ENCODE data around the gene WHRN. TPM values are rescaled to one million over a fixed set of nuclear protein-coding genes. Genes with fewer than 3 reads are reported as not detected.

WHRN gene
- total and polyA plus RNA-seq, 2 of the 13 experiments (the other 11 are each of a cell fraction or from before 2014, with no cell fraction given), result 2.3 to 5.3 TPM

DNA sequence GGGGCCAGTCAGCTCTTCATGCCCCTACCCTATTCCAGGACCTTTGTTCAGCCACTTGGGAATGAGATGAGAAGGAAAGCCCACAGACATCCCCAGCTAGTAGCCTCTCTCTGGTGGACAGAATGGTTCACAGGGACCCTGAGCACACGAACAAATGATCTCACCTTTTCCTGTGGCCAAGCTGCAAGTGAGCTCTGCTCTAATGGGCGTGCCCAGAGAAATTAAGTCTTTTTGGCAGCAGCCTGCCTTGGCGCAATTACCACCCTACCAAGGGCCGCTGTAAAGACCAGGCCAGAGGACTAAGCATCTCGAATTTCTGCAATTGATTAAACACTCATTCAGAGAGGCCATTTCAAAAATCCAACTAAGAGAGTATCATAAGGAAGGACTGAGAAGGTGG lies 56.0 kb downstream of the WHRN start:
- Histone ChIP-seq H3K27ac (ENCODE audit: extremely low read length, insufficient read depth, low read length) (no peak overlapping the region), H3K4me1 (ENCODE audit: insufficient read depth, low read length) (peaks cover under 1% of the 10 kb centered on the region), H3K4me2 (ENCODE audit: low read depth, low read length) (no peak overlapping the region), H2AFZ (ENCODE audit: low read length) (no peak overlapping the region), H3K4me3 (replicated peaks in 1 of 3; ENCODE audit: insufficient read depth in 1 of 3, low read depth in 2 of 3, low read length in 3 of 3) (no peak overlapping the region), H3K9me3 (ENCODE audit: low read length) (peaks cover 5% of the 10 kb centered on the region; the same call in 1 of the 2 replicates), H3K9ac (ENCODE audit: insufficient read depth, low read depth, low read length) (no peak overlapping the region), H4K20me1 (ENCODE audit: insufficient read depth, low read length) (no peaks in the 10 kb centered on the region), H3K79me2 (ENCODE audit: insufficient read depth, low read length) (no peaks in the 10 kb centered on the region), H3K27me3 (ENCODE audit: control insufficient read depth in 1 of 2, insufficient read depth in 2 of 2, low read length in 2 of 2) (no peaks in the 10 kb centered on the region), H3K36me3 (replicated peaks in 1 of 2; ENCODE audit: control insufficient read depth in 1 of 2, insufficient read depth in 2 of 2, low read length in 2 of 2) (no peaks in the 10 kb centered on the region)
- in situ Hi-C loops (cut with HindIII; ENCODE audit: extremely low pct_ligation_motif_present, low pct_unique_long_range_greater_than_20kb), result loop anchor here (25.0 kb wide), 1 partner anchor 563 kb away; no protein-coding TSS in a partner anchor
- ChIA-PET POLR2A (no interaction called here), CTCF (ENCODE audit: low intra/inter-chr PET ratio, low total read pairs) (no interaction called here)
- no TSS peak for BruUV-seq (replicated peaks)
- FAIRE-seq, result no peak
- intact Hi-C loops (cut with micrococcal nuclease; ENCODE audit: unreplicated experiment), result no loop called here
- ATAC-seq, result no peak
- WGBS (ENCODE audit: low lambda C conversion rate), result 71% methylated on average over 3 of the region's 5 CpGs
- DNase-seq (ENCODE audit: low spot score), result no peak
- no peak for TF ChIP-seq YEATS2 (CRISPR knock-in tag; IDR thresholded peaks at IDR 0.05; ENCODE audit: borderline replicate concordance)
- no peak for TF ChIP-seq ZNF292 (CRISPR knock-in tag; IDR thresholded peaks at IDR 0.05; ENCODE audit: borderline replicate concordance, low read depth)
- TF ChIP-seq, protein P1, sequence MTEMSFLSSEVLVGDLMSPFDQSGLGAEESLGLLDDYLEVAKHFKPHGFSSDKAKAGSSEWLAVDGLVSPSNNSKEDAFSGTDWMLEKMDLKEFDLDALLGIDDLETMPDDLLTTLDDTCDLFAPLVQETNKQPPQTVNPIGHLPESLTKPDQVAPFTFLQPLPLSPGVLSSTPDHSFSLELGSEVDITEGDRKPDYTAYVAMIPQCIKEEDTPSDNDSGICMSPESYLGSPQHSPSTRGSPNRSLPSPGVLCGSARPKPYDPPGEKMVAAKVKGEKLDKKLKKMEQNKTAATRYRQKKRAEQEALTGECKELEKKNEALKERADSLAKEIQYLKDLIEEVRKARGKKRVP (CRISPR knock-in tag; IDR thresholded peaks at IDR 0.05), result no peak
- TF ChIP-seq SALL2 (CRISPR knock-in tag; IDR thresholded peaks at IDR 0.05), result no peak
- no peak for TF ChIP-seq MIER3 (CRISPR knock-in tag; IDR thresholded peaks at IDR 0.05; ENCODE audit: borderline replicate concordance)
- TF ChIP-seq SOX5 (CRISPR knock-in tag; IDR thresholded peaks at IDR 0.05; ENCODE audit: borderline replicate concordance), result no peak
- TF ChIP-seq, protein P2, sequence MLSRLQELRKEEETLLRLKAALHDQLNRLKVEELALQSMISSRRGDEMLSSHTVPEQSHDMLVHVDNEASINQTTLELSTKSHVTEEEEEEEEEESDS (CRISPR knock-in tag; IDR thresholded peaks at IDR 0.05; ENCODE audit: borderline replicate concordance), result no peak
- TF ChIP-seq, protein P3, sequence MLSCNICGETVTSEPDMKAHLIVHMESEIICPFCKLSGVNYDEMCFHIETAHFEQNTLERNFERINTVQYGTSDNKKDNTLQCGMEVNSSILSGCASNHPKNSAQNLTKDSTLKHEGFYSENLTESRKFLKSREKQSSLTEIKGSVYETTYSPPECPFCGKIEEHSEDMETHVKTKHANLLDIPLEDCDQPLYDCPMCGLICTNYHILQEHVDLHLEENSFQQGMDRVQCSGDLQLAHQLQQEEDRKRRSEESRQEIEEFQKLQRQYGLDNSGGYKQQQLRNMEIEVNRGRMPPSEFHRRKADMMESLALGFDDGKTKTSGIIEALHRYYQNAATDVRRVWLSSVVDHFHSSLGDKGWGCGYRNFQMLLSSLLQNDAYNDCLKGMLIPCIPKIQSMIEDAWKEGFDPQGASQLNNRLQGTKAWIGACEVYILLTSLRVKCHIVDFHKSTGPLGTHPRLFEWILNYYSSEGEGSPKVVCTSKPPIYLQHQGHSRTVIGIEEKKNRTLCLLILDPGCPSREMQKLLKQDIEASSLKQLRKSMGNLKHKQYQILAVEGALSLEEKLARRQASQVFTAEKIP (CRISPR knock-in tag; IDR thresholded peaks at IDR 0.05; ENCODE audit: borderline replicate concordance), result no peak
- TF ChIP-seq, protein P4, sequence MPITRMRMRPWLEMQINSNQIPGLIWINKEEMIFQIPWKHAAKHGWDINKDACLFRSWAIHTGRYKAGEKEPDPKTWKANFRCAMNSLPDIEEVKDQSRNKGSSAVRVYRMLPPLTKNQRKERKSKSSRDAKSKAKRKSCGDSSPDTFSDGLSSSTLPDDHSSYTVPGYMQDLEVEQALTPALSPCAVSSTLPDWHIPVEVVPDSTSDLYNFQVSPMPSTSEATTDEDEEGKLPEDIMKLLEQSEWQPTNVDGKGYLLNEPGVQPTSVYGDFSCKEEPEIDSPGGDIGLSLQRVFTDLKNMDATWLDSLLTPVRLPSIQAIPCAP (CRISPR knock-in tag; IDR thresholded peaks at IDR 0.05; ENCODE audit: low read depth), result no peak
- no peak for TF ChIP-seq ATF1 (CRISPR knock-in tag; IDR thresholded peaks at IDR 0.05)
- TF ChIP-seq MXI1 (IDR thresholded peaks at IDR 0.05; ENCODE audit: borderline replicate concordance, low read depth, low read length), result no peak
- no peak for TF ChIP-seq ZNF234 (CRISPR knock-in tag; conservative IDR thresholded peaks at IDR 0.05)
- TF ChIP-seq TAF1 (CRISPR knock-in tag; IDR thresholded peaks at IDR 0.05), result no peak

Data from HepG2 (cell line).